ENCODE results near the gene NFYC. TPM values are rescaled to one million over a fixed set of nuclear protein-coding genes. Genes with fewer than 3 reads are reported as not detected.
A peak's percentile ranks its signal among the peaks of the same experiment; 100 is the strongest.

Gene NFYC
- total RNA-seq, 2 donors from 2014 or later, result 60.1 to 71.1 TPM

GRCh38 chr1:40799351-40799867 is 107.9 kb downstream of the NFYC start:
- intact Hi-C loops (cut with DNase I), result no loop called here
- peak; percentile 59 for DNase-seq
- ATAC-seq, result no peak

GRCh38 chr1:40801742-40802077 is 110.2 kb downstream of the NFYC start:
- ATAC-seq (no peak), DNase-seq (no peak)
- intact Hi-C loops (cut with DNase I), result no loop called here

- ATAC-seq, result peak; percentile 92 to 93
- peak; percentile 92 for DNase-seq
- intact Hi-C loops (cut with DNase I), result no loop called here
These were observed 110.7 kb downstream of the NFYC start for GRCh38 chr1:40802078-40802741.

GRCh38 chr1:40802742-40803113 is 111.2 kb downstream of the NFYC start:
- intact Hi-C loops (cut with DNase I), result no loop called here
- DNase-seq (no peak), ATAC-seq (no peak)

- no peak for DNase-seq
- no peak for ATAC-seq
- intact Hi-C loops (cut with DNase I), result no loop called here
These were observed 111.9 kb downstream of the NFYC start for GRCh38 chr1:40803447-40803846.

GRCh38 chr1:40803902-40804301 is 112.4 kb downstream of the NFYC start:
- DNase-seq (no peak), ATAC-seq (no peak)
- intact Hi-C loops (cut with DNase I), result no loop called here

GRCh38 chr1:40806240-40806639 is 114.7 kb downstream of the NFYC start:
- no peak for ATAC-seq

GRCh38 chr1:40806731-40807695 is 115.5 kb downstream of the NFYC start:
- ATAC-seq (peak; percentile 52 to 76), DNase-seq (no peak)
- intact Hi-C loops (cut with DNase I), result no loop called here

More at GRCh38 chr1:40806240-40806639, 114.7 kb downstream of the NFYC start:
- intact Hi-C loops (cut with DNase I), result no loop called here
- no peak for DNase-seq

- intact Hi-C loops (cut with DNase I), result no loop called here
- peak; percentile 23 to 44 for ATAC-seq
These were observed 116.5 kb downstream of the NFYC start for GRCh38 chr1:40808002-40808401.

GRCh38 chr1:40808444-40808843 is 116.9 kb downstream of the NFYC start:
- DNase-seq, result no peak
- intact Hi-C loops (cut with DNase I), result no loop called here
- ATAC-seq, result no peak

More at GRCh38 chr1:40808002-40808401, 116.5 kb downstream of the NFYC start:
- DNase-seq, result no peak

- ATAC-seq (peak in 1 of 2 donors; percentile 27), DNase-seq (no peak)
- intact Hi-C loops (cut with DNase I), result no loop called here
These were observed 117.4 kb downstream of the NFYC start for GRCh38 chr1:40808909-40809308.

- DNase-seq (no peak), ATAC-seq (no peak)
- intact Hi-C loops (cut with DNase I), result no loop called here
These were observed 119.4 kb downstream of the NFYC start for GRCh38 chr1:40810927-40811326.

- DNase-seq (no peak), ATAC-seq (no peak)
- intact Hi-C loops (cut with DNase I), result no loop called here
These were observed 123.9 kb downstream of the NFYC start for GRCh38 chr1:40815420-40815819.

- intact Hi-C loops (cut with DNase I), result no loop called here
- DNase-seq (no peak), ATAC-seq (peak in 1 of 2 donors; percentile 14)
These were observed 126.3 kb downstream of the NFYC start for GRCh38 chr1:40817791-40818263.

GRCh38 chr1:40818264-40818961 is 126.9 kb downstream of the NFYC start:
- intact Hi-C loops (cut with DNase I), result no loop called here
- ATAC-seq (peak; percentile 89 to 97), DNase-seq (peak; percentile 78)

- intact Hi-C loops (cut with DNase I), result no loop called here
- ATAC-seq (no peak), DNase-seq (no peak)
These were observed 127.6 kb downstream of the NFYC start for GRCh38 chr1:40819101-40819500.

GRCh38 chr1:40820251-40820797 is 128.8 kb downstream of the NFYC start:
- ATAC-seq (no peak), DNase-seq (no peak)
- intact Hi-C loops (cut with DNase I), result no loop called here

Data from left cardiac atrium (tissue), 4 donors.